Uterus (tissue), 2 donors: ENCODE data around the gene RTL5.

ENCODE experiments used
- POLR2A ChIP-seq, 2 donors: fragments of 450-650 bp; IDR thresholded peaks; one replicate each; pipeline ENCODE4 v1.6.1; 2016; ENCODE audit warnings: antibody characterized with exemption in 2 of 2, mild to moderate bottlenecking in 1 of 2, moderate library complexity in 1 of 2
- TF ChIP-seq, protein P1 (sequence below), 4 experiments: fragments of 200-600 bp in 2 of 4; fragments of 450-650 bp in 2 of 4; sonication (generic) in 2 of 4; IDR thresholded peaks; one replicate each; pipeline ENCODE4 v1.5.1; 2016 to 2019; ENCODE audit warnings: antibody characterized with exemption in 4 of 4, mild to moderate bottlenecking in 2 of 4, moderate library complexity in 1 of 4

GRCh38 chrX:72143609-72143907 is 11.8 kb upstream of the RTL5 start:
- TF ChIP-seq, protein P1, sequence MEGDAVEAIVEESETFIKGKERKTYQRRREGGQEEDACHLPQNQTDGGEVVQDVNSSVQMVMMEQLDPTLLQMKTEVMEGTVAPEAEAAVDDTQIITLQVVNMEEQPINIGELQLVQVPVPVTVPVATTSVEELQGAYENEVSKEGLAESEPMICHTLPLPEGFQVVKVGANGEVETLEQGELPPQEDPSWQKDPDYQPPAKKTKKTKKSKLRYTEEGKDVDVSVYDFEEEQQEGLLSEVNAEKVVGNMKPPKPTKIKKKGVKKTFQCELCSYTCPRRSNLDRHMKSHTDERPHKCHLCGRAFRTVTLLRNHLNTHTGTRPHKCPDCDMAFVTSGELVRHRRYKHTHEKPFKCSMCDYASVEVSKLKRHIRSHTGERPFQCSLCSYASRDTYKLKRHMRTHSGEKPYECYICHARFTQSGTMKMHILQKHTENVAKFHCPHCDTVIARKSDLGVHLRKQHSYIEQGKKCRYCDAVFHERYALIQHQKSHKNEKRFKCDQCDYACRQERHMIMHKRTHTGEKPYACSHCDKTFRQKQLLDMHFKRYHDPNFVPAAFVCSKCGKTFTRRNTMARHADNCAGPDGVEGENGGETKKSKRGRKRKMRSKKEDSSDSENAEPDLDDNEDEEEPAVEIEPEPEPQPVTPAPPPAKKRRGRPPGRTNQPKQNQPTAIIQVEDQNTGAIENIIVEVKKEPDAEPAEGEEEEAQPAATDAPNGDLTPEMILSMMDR (IDR thresholded peaks at IDR 0.05) = no peak
- TF ChIP-seq POLR2A (IDR thresholded peaks at IDR 0.05) = no peak
